Peyer's patch (tissue), 4 donors: ENCODE measurements around the gene CASP4.

Source experiments
- CTCF ChIP-seq, 6 experiments: fragments of 450-650 bp in 4 of 6; fragments of 200-600 bp in 2 of 6; sonication (generic) in 1 of 6; IDR thresholded peaks; one replicate each; pipeline ENCODE4 v1.5.1; 2017 to 2019; ENCODE audit warnings: antibody characterized with exemption in 6 of 6, mild to moderate bottlenecking in 3 of 6, moderate library complexity in 1 of 6
- POLR2A ChIP-seq, 2 donors: fragments of 450-650 bp; IDR thresholded peaks; one replicate each; pipeline ENCODE4 v1.5.1; 2017; ENCODE audit warnings: antibody characterized with exemption in 2 of 2, mild to moderate bottlenecking in 2 of 2, moderate library complexity in 2 of 2

GRCh38 chr11:104912102-104912501 is 56.3 kb downstream of the CASP4 start:
- no peak for TF ChIP-seq CTCF (IDR thresholded peaks at IDR 0.05)
- no peak for TF ChIP-seq POLR2A (IDR thresholded peaks at IDR 0.05)
